ENCODE results near the gene HECW1. TPM values are rescaled to one million over a fixed set of nuclear protein-coding genes. Genes with fewer than 3 reads are reported as not detected.
A peak's percentile ranks its signal among the peaks of the same experiment; 100 is the strongest.

HECW1 gene
- total and polyA plus RNA-seq, 5 experiments from 2014 or later: not detected

DNA sequence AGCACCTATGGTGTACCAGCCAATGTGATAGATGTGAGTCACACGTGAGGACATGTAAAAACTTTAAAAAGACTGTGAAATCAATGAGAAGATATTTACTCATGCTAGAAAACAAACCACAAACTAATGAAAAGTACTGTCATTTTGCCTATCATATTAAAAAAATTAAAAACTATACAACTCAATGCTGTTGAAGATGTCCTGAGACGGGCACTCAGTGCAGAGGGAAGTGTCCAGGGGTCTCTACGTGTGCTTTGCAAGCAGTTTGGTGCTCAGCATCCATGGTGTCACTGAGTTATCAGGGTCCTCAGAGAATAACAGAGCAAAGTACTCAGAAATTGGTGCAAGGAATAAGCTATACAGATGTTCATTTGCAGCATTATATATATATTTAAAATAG is 162.3 kb downstream of the HECW1 start:
- DNase-seq (no peak), ATAC-seq (no peak)
- Mint-ChIP-seq H3K4me1 (no peaks in the 10 kb centered on the region), H3K9me3 (peaks cover 0 to 22% (median 9%) of the 10 kb centered on the region in 9 donors), H3K4me3 (no peak overlapping the region), H3K27ac (no peak overlapping the region), H3K27me3 (peaks cover 2 to 17% (median 6%) of the 10 kb centered on the region in 5 donors), H3K36me3 (peaks cover 0 to 5% (median 5%) of the 10 kb centered on the region in 3 donors)
- POLR2A ChIA-PET: no interaction called here

DNA sequence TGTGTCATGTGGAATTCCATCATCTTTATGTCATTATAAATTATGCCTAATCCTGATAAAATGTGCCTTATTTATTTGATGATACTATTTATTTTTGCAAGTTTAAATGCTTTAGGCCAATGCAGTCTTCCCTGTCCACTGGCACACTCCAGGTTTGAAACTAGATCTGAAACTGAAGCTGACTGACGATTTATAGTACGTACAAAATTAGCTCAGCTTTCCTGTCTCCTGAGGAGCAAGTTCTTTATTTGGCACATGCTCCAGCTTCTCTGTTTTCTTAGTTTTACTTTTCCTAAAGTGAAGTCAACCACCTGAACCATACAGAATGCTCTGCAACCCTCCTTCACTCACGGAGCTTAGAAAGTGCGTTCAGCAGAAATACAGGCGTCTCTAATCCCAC is 164.1 kb downstream of the HECW1 start:
- no peak overlapping the region for H3K4me3 Mint-ChIP-seq
- ATAC-seq (no peak), DNase-seq (no peak)
- H3K27ac Mint-ChIP-seq: no peak overlapping the region
- H3K36me3 Mint-ChIP-seq: peaks cover 0 to 5% (median 0%) of the 10 kb centered on the region in 3 donors
- POLR2A ChIA-PET: no interaction called here
- H3K9me3 Mint-ChIP-seq: peaks cover 0 to 12% (median 0%) of the 10 kb centered on the region in 9 donors
- peaks cover 1 to 14% (median 10%) of the 10 kb centered on the region in 5 donors for H3K27me3 Mint-ChIP-seq
- H3K4me1 Mint-ChIP-seq: no peaks in the 10 kb centered on the region

DNA sequence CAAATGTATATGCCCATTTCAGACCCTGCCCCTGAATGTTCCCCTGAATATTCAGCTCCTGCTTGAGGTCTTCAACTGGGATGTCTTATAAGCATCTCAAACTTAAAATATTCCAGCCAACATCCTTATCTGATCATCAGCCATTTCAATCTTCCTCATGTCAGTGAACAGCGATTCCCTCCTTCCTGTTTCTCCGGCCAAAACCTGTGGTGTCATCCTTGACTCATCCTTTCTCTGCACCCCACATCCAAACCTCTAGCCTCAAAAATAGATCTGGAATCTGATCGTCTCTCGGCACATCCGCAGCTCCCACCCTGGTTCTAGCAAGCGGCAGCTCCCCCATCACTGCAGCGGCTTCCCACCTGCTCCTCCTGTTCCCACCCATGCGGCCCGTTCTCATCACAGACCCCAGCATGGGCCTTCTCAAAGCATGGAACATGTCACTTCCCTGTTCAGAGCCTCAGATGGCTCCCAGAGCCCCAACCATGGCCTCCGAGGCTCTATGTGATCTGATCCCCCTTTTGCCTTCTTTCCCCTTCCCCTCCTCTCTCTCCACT is 165.7 kb downstream of the HECW1 start:
- no peak overlapping the region for H3K4me3 Mint-ChIP-seq
- POLR2A ChIA-PET: no interaction called here
- no peaks in the 10 kb centered on the region for H3K36me3 Mint-ChIP-seq
- peaks cover 1 to 17% (median 10%) of the 10 kb centered on the region in 5 donors for H3K27me3 Mint-ChIP-seq
- H3K9me3 Mint-ChIP-seq: no peaks in the 10 kb centered on the region
- no peak for DNase-seq
- ATAC-seq: no peak
- H3K4me1 Mint-ChIP-seq: no peaks in the 10 kb centered on the region
- no peak overlapping the region for H3K27ac Mint-ChIP-seq

DNA sequence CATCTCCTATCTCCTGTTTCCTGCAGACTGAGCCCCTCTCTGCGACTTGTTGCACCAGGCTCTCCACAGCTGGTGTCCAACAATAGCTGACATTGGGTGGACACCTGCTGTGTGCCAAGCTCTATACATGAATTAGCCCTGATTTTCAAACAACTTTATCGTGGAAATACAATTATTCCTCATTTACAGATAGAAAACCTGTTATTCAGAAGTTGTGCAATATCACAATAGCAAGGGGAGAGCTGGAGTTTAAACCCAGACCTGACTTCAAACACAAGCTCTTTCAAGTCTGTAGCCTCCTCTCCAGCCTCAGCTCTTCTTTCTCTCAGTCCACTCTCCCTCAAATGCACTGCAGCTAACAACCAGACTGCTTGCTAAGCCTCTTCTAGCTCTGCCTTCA is 168.8 kb downstream of the HECW1 start:
- Mint-ChIP-seq H3K27ac (no peak overlapping the region), H3K9me3 (peaks cover 0 to 8% (median 3%) of the 10 kb centered on the region in 9 donors), H3K27me3 (peaks cover 3 to 17% (median 11%) of the 10 kb centered on the region in 5 donors), H3K36me3 (peaks cover 0 to 5% (median 3%) of the 10 kb centered on the region in 3 donors), H3K4me1 (no peaks in the 10 kb centered on the region), H3K4me3 (no peak overlapping the region)
- no peak for ATAC-seq
- POLR2A ChIA-PET: interaction anchor here (0.6 kb wide), 1 partner anchor 1005 kb away, joined by 3 read pairs; no protein-coding TSS in a partner anchor
- DNase-seq: no peak

DNA sequence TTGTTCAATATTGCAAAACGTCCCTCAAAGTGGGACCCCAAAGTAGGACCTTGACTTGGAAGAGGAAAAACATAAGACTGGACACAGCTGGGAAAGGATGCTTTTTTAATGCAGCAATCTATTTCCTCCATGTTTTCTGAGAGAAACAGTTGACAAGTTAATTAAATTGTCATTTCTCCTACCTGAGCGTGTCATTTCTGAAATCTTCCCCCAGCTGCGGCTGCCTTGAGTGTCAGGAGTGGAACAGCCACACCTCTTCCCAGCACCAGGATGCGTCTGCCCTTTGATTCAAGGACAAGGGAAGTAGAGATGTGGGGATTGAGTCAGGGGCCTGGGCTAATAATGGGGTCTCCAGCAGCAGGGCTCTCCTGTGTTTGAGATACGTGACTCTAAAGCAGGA is 171.3 kb downstream of the HECW1 start:
- POLR2A ChIA-PET: no interaction called here
- Mint-ChIP-seq H3K27ac (no peak overlapping the region), H3K27me3 (peaks cover 3 to 19% (median 11%) of the 10 kb centered on the region in 5 donors), H3K36me3 (peaks cover 0 to 18% (median 3%) of the 10 kb centered on the region in 3 donors), H3K4me1 (no peaks in the 10 kb centered on the region), H3K9me3 (peaks cover 0 to 27% (median 7%) of the 10 kb centered on the region in 9 donors), H3K4me3 (no peak overlapping the region)
- DNase-seq (no peak), ATAC-seq (no peak)

DNA sequence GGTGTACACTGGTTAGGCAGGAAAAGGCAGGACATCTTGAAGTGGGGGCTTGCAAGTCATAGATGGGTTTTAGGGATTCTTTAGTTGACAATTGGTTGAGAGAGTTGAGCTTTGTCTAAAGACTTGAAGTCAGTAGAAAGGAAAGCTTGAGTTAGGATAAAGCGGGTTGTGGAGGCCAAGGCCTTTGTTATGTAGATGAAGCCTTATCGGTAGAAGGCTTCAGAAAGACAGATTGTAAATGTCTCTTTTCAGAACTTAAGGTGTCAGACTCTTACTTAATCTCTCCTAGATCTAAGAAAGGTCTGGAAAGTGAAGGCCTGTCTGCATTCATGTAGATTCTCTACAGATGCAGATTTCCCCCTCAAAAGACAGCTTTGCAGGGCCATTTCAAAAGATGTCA is 177.4 kb downstream of the HECW1 start:
- POLR2A ChIA-PET: no interaction called here
- H3K27ac Mint-ChIP-seq: no peak overlapping the region
- DNase-seq (no peak), ATAC-seq (no peak)
- peaks cover 2 to 15% (median 9%) of the 10 kb centered on the region in 5 donors for H3K27me3 Mint-ChIP-seq
- H3K36me3 Mint-ChIP-seq: peaks cover 0 to 25% (median 3%) of the 10 kb centered on the region in 3 donors
- peaks cover 0 to 57% (median 16%) of the 10 kb centered on the region in 9 donors for H3K9me3 Mint-ChIP-seq
- H3K4me1 Mint-ChIP-seq: no peaks in the 10 kb centered on the region
- H3K4me3 Mint-ChIP-seq: no peak overlapping the region

DNA sequence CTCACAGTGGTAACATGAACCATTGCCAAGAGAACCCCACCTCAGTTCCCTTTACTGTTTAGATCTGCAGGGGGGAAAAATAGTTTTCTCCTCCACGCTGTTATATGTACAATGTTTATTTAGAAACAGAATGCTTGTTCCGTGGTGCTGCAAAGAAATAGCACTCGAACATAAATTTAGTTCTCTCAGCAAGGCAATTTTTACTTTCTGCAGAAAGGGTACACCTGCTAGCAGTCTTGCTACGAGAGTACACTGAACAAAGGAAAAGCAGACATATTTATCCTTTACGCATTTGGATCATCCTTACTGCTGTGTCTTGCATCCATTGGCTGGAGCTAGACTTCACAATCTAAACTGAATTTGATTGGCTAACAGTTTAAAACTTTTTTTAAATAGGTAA is 178.5 kb downstream of the HECW1 start:
- Mint-ChIP-seq H3K36me3 (peaks cover 0 to 21% (median under 1%) of the 10 kb centered on the region in 3 donors), H3K27ac (no peak overlapping the region), H3K9me3 (peaks cover 0 to 54% (median 16%) of the 10 kb centered on the region in 9 donors), H3K4me3 (no peak overlapping the region), H3K27me3 (peaks cover under 1 to 15% (median 9%) of the 10 kb centered on the region in 5 donors), H3K4me1 (no peaks in the 10 kb centered on the region)
- no peak for ATAC-seq
- POLR2A ChIA-PET: no interaction called here
- no peak for DNase-seq

DNA sequence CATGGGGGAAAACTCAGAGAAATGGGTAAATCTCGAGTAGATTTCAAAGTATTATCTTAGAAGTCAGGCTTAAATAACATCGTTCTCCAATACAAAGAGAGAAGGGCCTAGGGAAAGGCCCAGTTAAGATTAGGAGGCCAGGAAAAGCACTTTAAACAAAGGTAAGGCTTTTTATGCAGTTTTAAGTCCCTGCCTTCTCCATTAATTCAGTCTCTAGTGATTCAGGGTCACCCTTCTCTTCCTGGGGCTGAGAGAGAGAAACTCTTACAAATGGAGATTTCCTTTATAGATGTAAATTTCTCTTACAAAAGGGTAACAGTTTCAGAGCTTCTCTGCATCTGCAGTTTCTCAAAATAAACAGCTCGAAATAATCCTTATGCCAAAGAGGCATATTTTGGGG is 179.3 kb downstream of the HECW1 start:
- Mint-ChIP-seq H3K4me1 (no peaks in the 10 kb centered on the region), H3K9me3 (peaks cover 0 to 46% (median 13%) of the 10 kb centered on the region in 9 donors), H3K4me3 (no peak overlapping the region), H3K27ac (no peak overlapping the region), H3K36me3 (peaks cover 0 to 16% (median 0%) of the 10 kb centered on the region in 3 donors), H3K27me3 (peaks cover 0 to 15% (median 9%) of the 10 kb centered on the region in 5 donors)
- POLR2A ChIA-PET: no interaction called here
- DNase-seq (no peak), ATAC-seq (no peak)

DNA sequence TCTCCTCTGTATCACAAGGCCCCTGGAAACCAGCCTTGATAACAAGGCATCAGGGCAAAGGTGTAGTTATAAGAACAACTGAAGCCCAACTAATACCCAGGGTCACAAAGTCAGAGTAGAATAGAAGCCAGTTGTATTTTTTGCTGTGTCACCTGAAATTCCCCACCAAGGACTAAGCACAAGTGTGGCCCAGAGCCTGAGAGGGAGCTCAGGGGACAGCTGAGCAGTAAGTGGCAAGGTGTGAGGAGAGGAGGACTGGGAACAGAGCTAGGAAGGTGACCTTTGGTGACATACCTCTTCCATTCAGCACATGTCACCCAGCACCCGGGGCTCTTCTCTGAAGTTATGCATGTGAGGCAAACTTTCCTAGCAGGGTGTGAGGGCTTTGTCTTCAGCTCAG is 179.9 kb downstream of the HECW1 start:
- Mint-ChIP-seq H3K27me3 (peaks cover 0 to 13% (median 7%) of the 10 kb centered on the region in 5 donors), H3K4me3 (no peak overlapping the region), H3K36me3 (peaks cover 0 to 14% (median 0%) of the 10 kb centered on the region in 3 donors), H3K9me3 (peaks cover 0 to 42% (median 11%) of the 10 kb centered on the region in 9 donors), H3K4me1 (no peaks in the 10 kb centered on the region), H3K27ac (no peak overlapping the region)
- DNase-seq (no peak), ATAC-seq (no peak)
- POLR2A ChIA-PET: no interaction called here

DNA sequence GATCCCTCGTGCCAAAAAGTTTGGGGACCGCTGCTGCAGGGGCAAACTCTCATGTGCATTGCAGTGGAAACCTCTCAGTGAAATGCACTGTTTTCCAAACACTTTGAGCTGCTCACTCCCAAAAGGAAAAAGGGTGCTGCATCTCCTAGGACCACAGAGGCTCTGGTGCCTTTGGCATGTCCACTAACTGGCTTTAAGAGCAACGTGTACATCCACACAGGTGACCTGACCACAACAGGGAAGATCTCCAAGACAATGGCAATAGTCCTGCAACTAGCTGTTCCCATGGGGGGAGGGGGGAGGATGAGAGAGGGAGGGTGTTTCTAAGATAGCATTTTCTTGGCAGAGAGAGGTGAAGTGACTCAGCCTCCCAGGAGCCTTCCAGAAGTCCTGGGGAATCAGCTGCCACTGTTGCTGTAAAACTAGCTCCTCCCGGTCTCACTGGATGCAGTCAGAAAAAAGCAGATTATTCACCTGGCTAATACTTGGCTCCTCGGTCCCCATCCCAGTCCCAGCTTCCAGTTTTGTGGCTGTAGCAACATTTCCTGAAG is 181.7 kb downstream of the HECW1 start:
- H3K4me3 Mint-ChIP-seq: no peak overlapping the region
- no peak for ATAC-seq

DNA sequence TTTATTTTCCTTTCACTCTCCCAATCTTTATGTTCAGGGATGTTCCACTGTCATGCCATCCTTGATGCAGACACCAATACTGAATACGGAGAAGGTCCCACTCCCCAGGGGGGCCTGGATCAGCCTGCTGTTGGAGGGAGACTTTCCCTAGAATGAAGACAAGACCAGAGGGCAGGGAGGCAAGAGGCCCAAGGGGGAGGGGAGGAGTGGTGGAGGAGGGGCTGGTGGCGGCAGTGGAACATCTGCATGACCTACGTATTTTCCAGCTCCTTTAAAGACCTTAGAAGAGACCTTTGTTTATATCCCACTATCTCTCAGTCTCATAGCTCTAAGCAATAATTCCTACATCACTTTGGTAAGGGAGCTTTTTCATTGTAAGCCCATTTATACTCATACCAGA is 183.0 kb downstream of the HECW1 start:
- DNase-seq: no peak
- peaks cover 0 to 19% (median 2%) of the 10 kb centered on the region in 9 donors for H3K9me3 Mint-ChIP-seq
- H3K36me3 Mint-ChIP-seq: peaks cover 0 to 4% (median 0%) of the 10 kb centered on the region in 3 donors
- peaks cover 0 to 11% (median 8%) of the 10 kb centered on the region in 5 donors for H3K27me3 Mint-ChIP-seq
- POLR2A ChIA-PET: no interaction called here
- no peaks in the 10 kb centered on the region for H3K4me1 Mint-ChIP-seq
- no peak for ATAC-seq
- no peak overlapping the region for H3K27ac Mint-ChIP-seq
- H3K4me3 Mint-ChIP-seq: no peak overlapping the region

More for the DNA sequence above, 181.7 kb downstream of the HECW1 start:
- no peak for DNase-seq
- peaks cover 0 to 12% (median 4%) of the 10 kb centered on the region in 5 donors for H3K27me3 Mint-ChIP-seq
- H3K9me3 Mint-ChIP-seq: peaks cover 0 to 29% (median 8%) of the 10 kb centered on the region in 9 donors
- H3K4me1 Mint-ChIP-seq: no peaks in the 10 kb centered on the region
- POLR2A ChIA-PET: no interaction called here
- H3K36me3 Mint-ChIP-seq: peaks cover 0 to 7% (median 0%) of the 10 kb centered on the region in 3 donors
- peak overlapping the region in 1 of 10 donors; percentile 6 for H3K27ac Mint-ChIP-seq

DNA sequence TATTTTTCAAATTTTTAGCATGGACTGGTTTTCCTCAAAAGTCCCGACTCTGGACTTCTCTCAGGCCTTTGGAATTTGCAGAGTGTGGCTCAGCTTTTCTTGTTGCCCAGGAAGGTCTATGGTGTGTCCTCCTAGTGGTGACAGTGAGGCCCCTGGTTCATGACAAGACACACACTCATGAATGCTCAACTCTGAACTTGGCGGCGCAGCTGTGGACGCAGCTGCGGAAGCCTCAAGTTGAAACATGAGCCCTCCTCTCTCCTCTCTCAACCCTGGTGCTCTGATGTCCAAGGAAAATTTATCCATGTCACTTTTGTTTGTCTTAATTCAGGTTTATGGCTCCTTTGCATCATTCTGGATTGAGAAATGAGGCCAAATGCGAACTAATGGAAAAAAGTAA is 183.9 kb downstream of the HECW1 start:
- H3K4me1 Mint-ChIP-seq: no peaks in the 10 kb centered on the region
- no peak overlapping the region for H3K27ac Mint-ChIP-seq
- POLR2A ChIA-PET: no interaction called here
- DNase-seq (no peak), ATAC-seq (no peak)
- H3K4me3 Mint-ChIP-seq: no peak overlapping the region
- H3K9me3 Mint-ChIP-seq: peaks cover 0 to 10% (median 2%) of the 10 kb centered on the region in 9 donors
- H3K27me3 Mint-ChIP-seq: peaks cover 2 to 12% (median 9%) of the 10 kb centered on the region in 5 donors
- no peaks in the 10 kb centered on the region for H3K36me3 Mint-ChIP-seq

DNA sequence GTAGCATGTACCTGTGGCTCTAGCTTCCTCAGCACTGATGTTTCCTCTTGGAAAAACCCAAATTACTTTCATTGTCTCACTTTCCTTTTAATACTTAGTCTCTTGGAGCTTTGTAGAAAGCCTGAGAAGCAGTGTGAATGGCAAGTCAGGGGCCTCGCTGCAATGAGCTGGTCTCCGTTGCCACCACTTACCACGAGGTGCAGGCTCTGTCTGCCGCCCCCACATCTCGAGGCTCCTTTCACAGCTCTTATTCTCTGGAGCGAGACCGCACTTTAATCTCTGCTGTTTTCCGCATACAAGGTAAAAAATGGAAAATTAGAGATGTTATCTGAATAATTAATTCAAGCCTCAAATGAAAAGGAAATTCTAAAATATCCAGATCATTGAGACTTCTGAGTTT is 186.2 kb downstream of the HECW1 start:
- Mint-ChIP-seq H3K27ac (no peak overlapping the region), H3K4me3 (no peak overlapping the region), H3K27me3 (peaks cover 2 to 13% (median 4%) of the 10 kb centered on the region in 5 donors), H3K9me3 (no peaks in the 10 kb centered on the region), H3K4me1 (peaks cover 3 to 16% (median 7%) of the 10 kb centered on the region in 4 donors), H3K36me3 (no peaks in the 10 kb centered on the region)
- ATAC-seq (no peak), DNase-seq (no peak)
- POLR2A ChIA-PET: no interaction called here
